Fibroblast of lung (primary cell): ENCODE results near the gene EDC4.

Source experiments
- EZH2 ChIP-seq: IDR thresholded peaks from 2 replicates; pipeline ENCODE4 v1.5.1; 2012; ENCODE audit warnings: low read length, control low read depth, mild to moderate bottlenecking; ENCODE audit errors: missing control alignments
- TF ChIP-seq, protein P1 (sequence below), 2 donors: IDR thresholded peaks in 1 of 2; conservative IDR thresholded peaks in 1 of 2; 1 replicate in 1 of 2; 2 replicates in 1 of 2; pipeline ENCODE4 v1.5.1; 2011 to 2012; ENCODE audit warnings: low read length in 2 of 2, control low read depth in 1 of 2, inconsistent platforms in 1 of 2, low read depth in 1 of 2, mild to moderate bottlenecking in 1 of 2

- TF ChIP-seq, protein P1, sequence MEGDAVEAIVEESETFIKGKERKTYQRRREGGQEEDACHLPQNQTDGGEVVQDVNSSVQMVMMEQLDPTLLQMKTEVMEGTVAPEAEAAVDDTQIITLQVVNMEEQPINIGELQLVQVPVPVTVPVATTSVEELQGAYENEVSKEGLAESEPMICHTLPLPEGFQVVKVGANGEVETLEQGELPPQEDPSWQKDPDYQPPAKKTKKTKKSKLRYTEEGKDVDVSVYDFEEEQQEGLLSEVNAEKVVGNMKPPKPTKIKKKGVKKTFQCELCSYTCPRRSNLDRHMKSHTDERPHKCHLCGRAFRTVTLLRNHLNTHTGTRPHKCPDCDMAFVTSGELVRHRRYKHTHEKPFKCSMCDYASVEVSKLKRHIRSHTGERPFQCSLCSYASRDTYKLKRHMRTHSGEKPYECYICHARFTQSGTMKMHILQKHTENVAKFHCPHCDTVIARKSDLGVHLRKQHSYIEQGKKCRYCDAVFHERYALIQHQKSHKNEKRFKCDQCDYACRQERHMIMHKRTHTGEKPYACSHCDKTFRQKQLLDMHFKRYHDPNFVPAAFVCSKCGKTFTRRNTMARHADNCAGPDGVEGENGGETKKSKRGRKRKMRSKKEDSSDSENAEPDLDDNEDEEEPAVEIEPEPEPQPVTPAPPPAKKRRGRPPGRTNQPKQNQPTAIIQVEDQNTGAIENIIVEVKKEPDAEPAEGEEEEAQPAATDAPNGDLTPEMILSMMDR (conservative IDR thresholded peaks at IDR 0.05 in 1 of 2, IDR thresholded peaks at IDR 0.05 in 1 of 2; ENCODE audit: low read depth in 1 of 2, low read length in 2 of 2): no peak
- no peak for TF ChIP-seq EZH2
Measured at GRCh38 chr16:67825119-67825518, 47.7 kb upstream of the EDC4 start.
